Loucy (cell line): ENCODE measurements around the gene LHFPL3.

Experiments
- H2AFZ ChIP-seq: fragments of 200-600 bp; sonication (generic); 2 replicates; pipeline ENCODE4 v1.6.0; 2016; ENCODE audit warnings: antibody characterized with exemption, mild to moderate bottlenecking, low read length, moderate library complexity
- H3F3A ChIP-seq: fragments of 200-600 bp; 2 replicates; pipeline ENCODE4 v1.6.0; 2016; ENCODE audit warnings: antibody characterized with exemption, low read depth, mild to moderate bottlenecking
- H3K27me3 ChIP-seq: fragments of 200-600 bp; sonication (generic); 2 replicates; pipeline ENCODE4 v1.6.1; 2014; ENCODE audit warnings: low read length, mild to moderate bottlenecking; ENCODE audit not compliant: insufficient read depth, poor library complexity, severe bottlenecking
- H3K36me3 ChIP-seq: fragments of 200-600 bp; sonication (generic); 2 replicates; pipeline ENCODE4 v1.6.1; 2016; ENCODE audit warnings: low read length; ENCODE audit not compliant: insufficient read depth
- H3K4me1 ChIP-seq: fragments of 200-600 bp; sonication (generic); 2 replicates; pipeline ENCODE4 v1.5.1; 2014; ENCODE audit warnings: low read length, mild to moderate bottlenecking; ENCODE audit not compliant: insufficient read depth, poor library complexity, severe bottlenecking
- H3K4me2 ChIP-seq: fragments of 200-600 bp; sonication (generic); 2 replicates; pipeline ENCODE4 v1.6.0; 2014; ENCODE audit warnings: antibody characterized with exemption, low read length, low read depth, mild to moderate bottlenecking; ENCODE audit not compliant: poor library complexity, severe bottlenecking
- H3K4me3 ChIP-seq: fragments of 200-600 bp; sonication (generic); 2 replicates; pipeline ENCODE4 v1.5.1; 2014; ENCODE audit warnings: low read length, mild to moderate bottlenecking, mixed read lengths; ENCODE audit not compliant: poor library complexity, severe bottlenecking
- H3K79me2 ChIP-seq: fragments of 200-600 bp; sonication (generic); 2 replicates; pipeline ENCODE4 v1.6.1; 2014; ENCODE audit warnings: low read length; ENCODE audit not compliant: insufficient read depth
- H3K9ac ChIP-seq: fragments of 200-600 bp; sonication (generic); 2 replicates; pipeline ENCODE4 v1.6.0; 2014; ENCODE audit warnings: mild to moderate bottlenecking, low read depth, low read length, moderate library complexity; ENCODE audit not compliant: poor library complexity, severe bottlenecking
- H3K9me2 ChIP-seq: fragments of 200-600 bp; sonication (generic); replicated peaks from 2 replicates; pipeline ENCODE4 v1.6.1; 2016; ENCODE audit warnings: low read depth, low read length, mixed read lengths
- H3K9me3 ChIP-seq: fragments of 200-600 bp; sonication (generic); 2 replicates; pipeline ENCODE4 v1.6.1; 2014; ENCODE audit warnings: mild to moderate bottlenecking, antibody characterized with exemption, low read length, low read depth; ENCODE audit not compliant: insufficient read depth
- H4K20me1 ChIP-seq: fragments of 200-600 bp; sonication (generic); 2 replicates; pipeline ENCODE4 v1.6.0; 2014; ENCODE audit warnings: antibody characterized with exemption, low read length, mild to moderate bottlenecking; ENCODE audit not compliant: insufficient read depth, poor library complexity, severe bottlenecking
- CTCF ChIP-seq: fragments of 200-600 bp; sonication (generic); conservative IDR thresholded peaks from 2 replicates; pipeline ENCODE4 v1.5.1; 2014; ENCODE audit warnings: mild to moderate bottlenecking, antibody characterized with exemption, low read length
- EZH2phosphoT487 ChIP-seq: fragments of 200-600 bp; IDR thresholded peaks from 2 replicates; pipeline ENCODE4 v1.6.1; 2018; ENCODE audit warnings: antibody characterized with exemption, mild to moderate bottlenecking, moderate library complexity, borderline replicate concordance

The LHFPL3 gene

GRCh38 chr7:104929921-104930320 lies 601.5 kb downstream of the LHFPL3 start:
- Histone ChIP-seq H3K36me3 (no peaks in the 10 kb centered on the region), H4K20me1 (no peaks in the 10 kb centered on the region)
- no peak for TF ChIP-seq EZH2phosphoT487
- TF ChIP-seq CTCF = no peak

GRCh38 chr7:104931181-104931781 lies 602.9 kb downstream of the LHFPL3 start:
- no peak overlapping the region for H3K4me3 ChIP-seq
- H3K9me2 ChIP-seq = no peaks in the 10 kb centered on the region
- no peaks in the 10 kb centered on the region for H3K36me3 ChIP-seq
- H3K4me1 ChIP-seq = no peaks in the 10 kb centered on the region
- no peaks in the 10 kb centered on the region for H3F3A ChIP-seq
- H4K20me1 ChIP-seq = no peaks in the 10 kb centered on the region
- no peak overlapping the region for H2AFZ ChIP-seq
- H3K4me2 ChIP-seq = no peak overlapping the region
- TF ChIP-seq CTCF (no peak), EZH2phosphoT487 (no peak)
- no peaks in the 10 kb centered on the region for H3K79me2 ChIP-seq
- no peak overlapping the region for H3K9ac ChIP-seq
- no peaks in the 10 kb centered on the region for H3K27me3 ChIP-seq
- no peaks in the 10 kb centered on the region for H3K9me3 ChIP-seq

More at GRCh38 chr7:104929921-104930320, 601.5 kb downstream of the LHFPL3 start:
- no peaks in the 10 kb centered on the region for H3F3A ChIP-seq
- H3K27me3 ChIP-seq = no peaks in the 10 kb centered on the region
- no peaks in the 10 kb centered on the region for H3K9me2 ChIP-seq
- H3K4me3 ChIP-seq = no peak overlapping the region
- H3K4me2 ChIP-seq = no peak overlapping the region
- H3K79me2 ChIP-seq = no peaks in the 10 kb centered on the region
- H3K9ac ChIP-seq = no peak overlapping the region
- no peaks in the 10 kb centered on the region for H3K4me1 ChIP-seq
- no peak overlapping the region for H2AFZ ChIP-seq
- H3K9me3 ChIP-seq = no peaks in the 10 kb centered on the region

GRCh38 chr7:104933022-104933421 lies 604.6 kb downstream of the LHFPL3 start:
- H3K4me2 ChIP-seq = no peak overlapping the region
- TF ChIP-seq EZH2phosphoT487 (no peak), CTCF (no peak)
- H3K9me3 ChIP-seq = no peaks in the 10 kb centered on the region
- no peaks in the 10 kb centered on the region for H3K79me2 ChIP-seq
- no peak overlapping the region for H3K9ac ChIP-seq
- H4K20me1 ChIP-seq = no peaks in the 10 kb centered on the region
- H2AFZ ChIP-seq = no peak overlapping the region
- no peaks in the 10 kb centered on the region for H3K4me1 ChIP-seq
- H3K4me3 ChIP-seq = no peak overlapping the region
- no peaks in the 10 kb centered on the region for H3K27me3 ChIP-seq
- H3K9me2 ChIP-seq = no peaks in the 10 kb centered on the region
- no peaks in the 10 kb centered on the region for H3F3A ChIP-seq
- no peaks in the 10 kb centered on the region for H3K36me3 ChIP-seq
